HCT116 (cell line): ENCODE data around the gene TXNL4B.

Source experiments
- ATF3 ChIP-seq: IDR thresholded peaks from 2 replicates; pipeline ENCODE4 v1.6.1; 2012
- CEBPB ChIP-seq: IDR thresholded peaks from 2 replicates; pipeline ENCODE4 v1.6.1; 2012; ENCODE audit warnings: low read depth
- CTCF ChIP-seq, 3 experiments: fragments of 200-600 bp in 1 of 3; sonication (generic) in 1 of 3; IDR thresholded peaks in 2 of 3; conservative IDR thresholded peaks in 1 of 3; 2 replicates each; pipeline ENCODE4 v1.5.1; 2012 to 2017; ENCODE audit warnings: low read depth in 2 of 3, low read length in 2 of 3, antibody characterized with exemption in 1 of 3, borderline replicate concordance in 1 of 3, control low read depth in 1 of 3, mild to moderate bottlenecking in 1 of 3, mixed read lengths in 1 of 3, mixed run types in 1 of 3, moderate library complexity in 1 of 3; ENCODE audit not compliant: insufficient read depth in 1 of 3

GRCh38 chr16:72068930-72069329, 24.5 kb downstream of the TXNL4B start:
- TF ChIP-seq CEBPB: no peak
- TF ChIP-seq ATF3: no peak
- TF ChIP-seq CTCF (IDR thresholded peaks at IDR 0.05 in 2 of 3, conservative IDR thresholded peaks at IDR 0.05 in 1 of 3; ENCODE audit: borderline replicate concordance in 1 of 3, insufficient read depth in 1 of 3, low read depth in 2 of 3, low read length in 2 of 3): no peak
